RWPE2 (cell line): ENCODE data around the gene TMEM63B.
"Not testable (repeated sequence)": the region's sequence is repeated elsewhere in the genome, so short reads cannot be mapped to it uniquely, and the experiment has no call there.

ENCODE experiments used
- ATAC-seq: fragments of 200-7000 bp; cut with Tn5 transposase; 3 replicates; pipeline ENCODE4 v1.9.1; 2021; ENCODE audit warnings: low read depth
- DNase-seq: peaks from one replicate; pipeline ENCODE4 v3.0.0-alpha.2; 2020; ENCODE audit warnings: low spot score
- H3K27ac ChIP-seq: fragments of 450-650 bp; 2 replicates; pipeline ENCODE4 v1.5.1; 2017; ENCODE audit warnings: mild to moderate bottlenecking; ENCODE audit not compliant: poor library complexity, severe bottlenecking
- H3K27me3 ChIP-seq: fragments of 250-450 bp; sonication (Bioruptor Pico); 2 replicates; pipeline ENCODE4 v1.5.1; 2021; ENCODE audit warnings: mild to moderate bottlenecking, moderate library complexity; ENCODE audit not compliant: insufficient read depth, poor library complexity, severe bottlenecking
- H3K36me3 ChIP-seq: fragments of 250-450 bp; sonication (Bioruptor Pico); 2 replicates; pipeline ENCODE4 v1.5.1; 2020; ENCODE audit warnings: low read depth, mild to moderate bottlenecking, moderate library complexity
- H3K4me1 ChIP-seq: fragments of 250-450 bp; sonication (Bioruptor Pico); 2 replicates; pipeline ENCODE4 v1.5.1; 2021; ENCODE audit warnings: mild to moderate bottlenecking, moderate library complexity; ENCODE audit not compliant: insufficient read depth, poor library complexity, severe bottlenecking
- H3K4me3 ChIP-seq: fragments of 250-450 bp; sonication (Bioruptor Pico); 2 replicates; pipeline ENCODE4 v1.5.1; 2021; ENCODE audit warnings: mild to moderate bottlenecking, moderate library complexity; ENCODE audit not compliant: severe bottlenecking
- H3K9me3 ChIP-seq: fragments of 250-450 bp; sonication (Bioruptor Pico); 2 replicates; pipeline ENCODE4 v1.5.1; 2021; ENCODE audit warnings: mild to moderate bottlenecking, moderate library complexity; ENCODE audit not compliant: severe bottlenecking
- TF ChIP-seq, protein P1 (sequence below): fragments of 450-650 bp; IDR thresholded peaks from one replicate; pipeline ENCODE4 v1.5.1; 2017; ENCODE audit warnings: mild to moderate bottlenecking, moderate library complexity; ENCODE audit not compliant: poor library complexity, severe bottlenecking

Gene TMEM63B

DNA sequence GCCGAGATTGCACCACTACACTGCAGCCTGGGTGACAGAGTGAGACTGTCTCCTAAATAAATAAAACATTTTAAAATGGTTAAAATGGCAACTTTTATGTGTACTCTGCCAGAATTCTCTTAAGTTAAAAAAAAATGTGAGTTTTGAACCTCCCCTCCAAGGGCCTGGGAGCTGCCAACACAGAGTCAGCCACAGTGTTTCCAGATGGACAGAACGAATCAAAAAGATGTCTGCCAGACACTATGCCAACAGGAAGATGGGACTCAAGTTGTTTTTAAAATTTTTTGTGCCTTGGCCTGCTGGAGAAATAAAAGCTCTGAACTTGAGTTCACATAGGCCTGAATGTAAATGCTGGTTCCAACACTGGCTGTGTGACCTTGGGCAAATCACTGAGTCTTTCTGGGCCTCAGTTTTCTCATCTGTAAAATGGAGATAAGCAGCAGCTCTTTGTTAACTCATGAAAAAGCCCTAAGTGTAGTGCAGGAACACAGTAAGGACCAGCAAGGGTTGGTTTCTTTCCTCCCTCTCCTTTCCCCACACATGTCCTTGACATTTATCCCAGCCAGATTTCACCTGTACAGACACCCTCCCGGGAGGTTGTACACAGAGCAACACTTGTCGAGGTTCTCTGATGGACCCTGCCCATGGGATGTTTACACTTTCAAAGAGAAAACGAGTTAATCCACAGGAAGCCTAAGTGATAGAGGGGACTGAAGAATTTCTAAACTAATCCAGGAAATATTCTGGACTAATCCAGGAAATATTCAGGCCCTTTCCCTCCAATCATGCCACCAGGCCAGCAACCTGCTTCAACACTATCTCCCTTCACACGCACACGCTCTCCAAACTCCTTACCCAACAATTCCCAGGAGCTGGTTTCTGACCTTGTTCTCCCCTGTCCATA, 35.1 kb upstream of the TMEM63B start:
- Histone ChIP-seq H3K27ac (no peak overlapping the region), H3K36me3 (no peaks in the 10 kb centered on the region; the same call in 1 of the 2 replicates), H3K4me1 (no peaks in the 10 kb centered on the region), H3K4me3 (no peak overlapping the region), H3K27me3 (no peaks in the 10 kb centered on the region), H3K9me3 (no peaks in the 10 kb centered on the region)
- TF ChIP-seq, protein P1, sequence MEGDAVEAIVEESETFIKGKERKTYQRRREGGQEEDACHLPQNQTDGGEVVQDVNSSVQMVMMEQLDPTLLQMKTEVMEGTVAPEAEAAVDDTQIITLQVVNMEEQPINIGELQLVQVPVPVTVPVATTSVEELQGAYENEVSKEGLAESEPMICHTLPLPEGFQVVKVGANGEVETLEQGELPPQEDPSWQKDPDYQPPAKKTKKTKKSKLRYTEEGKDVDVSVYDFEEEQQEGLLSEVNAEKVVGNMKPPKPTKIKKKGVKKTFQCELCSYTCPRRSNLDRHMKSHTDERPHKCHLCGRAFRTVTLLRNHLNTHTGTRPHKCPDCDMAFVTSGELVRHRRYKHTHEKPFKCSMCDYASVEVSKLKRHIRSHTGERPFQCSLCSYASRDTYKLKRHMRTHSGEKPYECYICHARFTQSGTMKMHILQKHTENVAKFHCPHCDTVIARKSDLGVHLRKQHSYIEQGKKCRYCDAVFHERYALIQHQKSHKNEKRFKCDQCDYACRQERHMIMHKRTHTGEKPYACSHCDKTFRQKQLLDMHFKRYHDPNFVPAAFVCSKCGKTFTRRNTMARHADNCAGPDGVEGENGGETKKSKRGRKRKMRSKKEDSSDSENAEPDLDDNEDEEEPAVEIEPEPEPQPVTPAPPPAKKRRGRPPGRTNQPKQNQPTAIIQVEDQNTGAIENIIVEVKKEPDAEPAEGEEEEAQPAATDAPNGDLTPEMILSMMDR: no peak
- ATAC-seq (no peak), DNase-seq (no peak)

DNA sequence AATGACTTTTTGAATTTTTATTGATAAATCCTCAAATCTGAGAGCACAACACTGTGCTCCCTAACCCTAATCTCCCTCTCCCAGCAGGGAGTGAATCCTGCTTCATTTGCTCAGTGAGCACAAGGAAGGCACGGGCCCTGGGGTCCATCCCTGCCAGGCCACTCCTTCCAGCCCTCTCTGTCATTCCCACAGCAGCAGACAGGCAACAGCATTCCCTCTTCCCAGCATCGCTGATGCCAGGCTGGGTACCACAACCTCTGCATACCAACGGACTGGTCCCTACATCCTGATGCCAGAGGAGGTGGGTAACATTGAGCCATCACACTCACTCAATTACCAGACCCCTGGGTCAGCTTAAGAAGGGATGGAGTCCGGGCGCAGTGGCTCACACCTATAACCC, 34.3 kb upstream of the TMEM63B start:
- DNase-seq (no peak), ATAC-seq (no peak)
- Histone ChIP-seq H3K36me3 (no peaks in the 10 kb centered on the region; the same call in 1 of the 2 replicates), H3K4me1 (no peaks in the 10 kb centered on the region), H3K27me3 (no peaks in the 10 kb centered on the region), H3K27ac (no peak overlapping the region), H3K4me3 (no peak overlapping the region), H3K9me3 (no peaks in the 10 kb centered on the region)
- TF ChIP-seq, protein P1: no peak

DNA sequence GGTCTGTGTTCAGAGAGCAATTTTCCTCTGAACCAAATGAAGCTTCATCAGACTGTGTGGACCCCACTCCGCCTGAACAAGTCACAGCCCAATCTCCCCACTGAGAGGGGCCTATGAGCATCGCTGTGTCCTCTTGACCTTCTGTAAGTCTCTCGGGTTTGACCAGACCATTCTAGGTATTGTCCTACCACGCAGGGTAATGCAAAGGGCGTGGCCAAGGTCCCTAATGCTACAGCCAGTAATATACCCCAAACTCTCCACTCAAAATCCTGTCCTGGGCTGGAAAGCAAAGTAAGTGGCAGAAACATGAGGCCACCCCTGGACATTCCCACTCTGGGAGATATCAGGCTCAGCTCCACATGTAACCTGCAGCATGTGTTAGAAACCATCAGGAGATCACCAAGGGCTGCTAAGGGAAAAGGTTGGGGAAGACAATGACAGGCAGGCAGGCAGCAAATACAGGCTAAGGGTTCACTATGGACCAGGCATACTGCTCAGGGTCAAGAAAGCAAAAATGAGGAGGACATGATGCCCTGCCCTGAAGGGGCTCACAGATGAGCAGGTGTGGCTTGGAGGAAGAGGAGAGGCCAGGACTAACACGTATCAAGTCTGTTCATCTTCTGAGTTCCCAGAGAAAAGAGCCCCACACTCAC, 33.5 kb upstream of the TMEM63B start:
- Histone ChIP-seq H3K4me1 (no peaks in the 10 kb centered on the region), H3K27me3 (no peaks in the 10 kb centered on the region), H3K4me3 (no peak overlapping the region), H3K9me3 (no peaks in the 10 kb centered on the region), H3K27ac (no peak overlapping the region), H3K36me3 (no peaks in the 10 kb centered on the region; the same call in 1 of the 2 replicates)
- ATAC-seq (no peak), DNase-seq (no peak)
- TF ChIP-seq, protein P1: no peak

DNA sequence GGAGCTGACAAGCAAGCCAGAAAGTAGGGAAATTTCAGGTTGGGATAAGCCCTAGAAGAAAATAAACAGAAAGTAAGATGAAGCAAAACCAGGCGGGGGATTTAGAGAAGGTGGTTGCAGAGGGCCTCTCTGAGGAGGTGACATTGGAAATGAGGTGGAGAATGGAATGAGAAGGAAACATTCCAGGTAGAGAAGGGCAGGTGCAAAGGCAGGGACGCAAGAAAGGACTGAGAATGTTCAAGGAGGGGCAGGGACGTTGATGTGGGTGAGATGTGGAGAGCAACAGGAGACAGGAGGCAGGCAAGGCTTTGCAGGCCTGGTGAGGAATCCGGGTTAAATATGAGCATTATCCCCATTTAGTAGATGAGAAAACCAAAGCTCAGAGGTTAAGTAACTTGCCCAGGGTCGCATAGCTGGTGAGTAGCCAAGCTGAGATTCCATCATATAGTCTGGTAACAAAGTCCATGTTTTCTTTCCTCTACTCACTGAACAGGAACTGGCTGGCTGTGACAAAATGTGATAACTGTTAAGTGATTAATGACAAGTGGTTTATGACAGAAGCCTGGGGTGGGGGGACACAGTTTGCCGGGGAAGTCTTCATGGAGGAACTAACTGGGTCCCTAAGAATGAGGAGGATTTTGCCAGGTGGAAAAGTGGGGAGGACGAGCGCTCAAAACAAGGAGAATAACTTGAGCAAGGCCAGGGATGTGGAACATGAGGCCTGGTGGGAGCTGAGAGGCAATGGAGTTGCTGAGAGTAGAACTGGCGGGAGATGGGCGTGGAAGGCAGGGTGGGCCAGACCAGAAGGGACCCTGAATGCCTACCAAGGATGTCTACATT, 32.7 kb upstream of the TMEM63B start:
- ATAC-seq: no peak
- Histone ChIP-seq H3K27ac (no peak overlapping the region), H3K4me1 (no peaks in the 10 kb centered on the region), H3K9me3 (no peaks in the 10 kb centered on the region), H3K4me3 (no peak overlapping the region), H3K27me3 (no peaks in the 10 kb centered on the region), H3K36me3 (no peaks in the 10 kb centered on the region; the same call in 1 of the 2 replicates)
- no peak for DNase-seq
- TF ChIP-seq, protein P1: no peak

DNA sequence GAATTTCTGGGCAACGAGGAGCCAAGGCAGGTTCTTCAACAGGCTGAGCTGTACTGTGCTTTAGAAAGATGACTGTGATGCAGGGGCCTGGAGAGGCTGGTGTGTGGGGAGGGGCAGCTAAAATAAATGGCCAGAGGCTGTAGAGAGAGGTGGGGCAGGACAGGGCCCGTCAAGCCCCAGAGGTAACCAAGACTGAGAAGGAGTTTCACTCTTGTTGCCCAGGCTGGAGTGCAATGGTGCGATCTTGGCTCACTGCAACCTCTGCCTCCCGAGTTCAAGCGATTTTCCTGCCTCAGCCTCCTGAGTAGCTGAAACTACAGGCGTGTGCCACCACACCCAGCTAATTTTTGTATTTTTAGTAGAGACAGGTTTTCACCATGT, 32.1 kb upstream of the TMEM63B start:
- H3K9me3 ChIP-seq, DNase-seq, H3K27ac ChIP-seq, H3K27me3 ChIP-seq, H3K4me3 ChIP-seq, ATAC-seq, H3K36me3 ChIP-seq, H3K4me1 ChIP-seq: not testable (repeated sequence)
